ENCODE measurements around the gene UBTFL1.
"Not testable (repeated sequence)": the region's sequence is repeated elsewhere in the genome, so short reads cannot be mapped to it uniquely, and the experiment has no call there.

Gene UBTFL1

GRCh38 chr11:90085650-90086049 lies at the start of gene UBTFL1:
UBTFL1 (plus strand) TSS chr11:90085950; CDS start chr11:90085950, 0 bp downstream.
- not testable (repeated sequence) for DNase-seq

DNA sequence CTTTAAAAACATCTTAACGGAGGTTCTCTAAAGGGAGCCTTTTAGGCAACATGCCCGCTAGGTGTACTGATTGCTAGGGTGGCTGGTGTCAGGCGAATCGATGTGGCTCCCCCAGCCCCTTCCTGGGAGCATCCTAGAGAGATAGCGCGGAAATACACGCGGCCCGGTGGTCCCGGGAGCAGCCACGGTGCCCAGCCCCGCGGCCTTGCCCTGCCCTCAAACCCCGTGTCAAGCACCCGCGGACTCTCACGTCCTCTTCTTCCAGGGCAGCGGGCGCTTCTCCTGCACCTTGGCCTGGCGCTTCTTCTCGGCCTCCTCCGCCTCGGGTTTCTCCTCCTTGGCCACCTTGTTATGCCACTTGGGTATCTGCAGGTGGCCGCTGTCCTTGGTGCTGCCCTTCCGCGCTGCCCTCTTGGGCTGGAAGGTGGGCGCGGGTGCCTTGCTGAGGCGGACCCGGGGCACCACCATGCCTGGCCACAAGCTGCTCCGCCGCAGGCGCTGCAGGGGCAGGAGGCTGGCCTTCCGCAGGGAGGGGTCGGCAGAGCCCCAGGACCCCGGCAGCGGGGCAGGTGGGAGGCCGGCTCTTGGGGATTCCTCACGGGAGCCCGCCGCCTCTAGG lies 34.0 kb upstream of the UBTFL1 start:
- not testable (repeated sequence) for DNase-seq

- DNase-seq = not testable (repeated sequence)
These were observed 33.4 kb upstream of the UBTFL1 start for GRCh38 chr11:90052311-90052710.

DNA sequence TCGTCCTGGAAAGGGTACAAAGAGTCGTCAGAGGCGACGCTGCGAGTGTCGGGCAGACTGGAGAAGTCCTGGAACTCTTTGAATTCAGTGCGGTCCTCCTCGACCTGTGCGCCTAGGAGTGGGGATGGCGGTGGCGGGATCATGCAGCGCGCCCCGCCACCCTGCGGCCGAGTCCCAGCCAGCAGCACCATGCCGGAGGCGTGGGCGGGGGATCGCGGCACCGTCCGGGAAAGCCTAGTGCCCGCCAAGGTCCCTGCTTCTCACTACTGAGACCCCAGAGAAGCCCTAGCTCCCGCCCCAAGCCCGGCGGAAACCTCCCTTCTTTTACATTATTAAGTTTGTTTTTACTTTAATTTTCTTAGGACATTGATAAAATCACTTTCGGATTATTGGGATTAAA lies 32.2 kb upstream of the UBTFL1 start:
- DNase-seq = not testable (repeated sequence)

DNA sequence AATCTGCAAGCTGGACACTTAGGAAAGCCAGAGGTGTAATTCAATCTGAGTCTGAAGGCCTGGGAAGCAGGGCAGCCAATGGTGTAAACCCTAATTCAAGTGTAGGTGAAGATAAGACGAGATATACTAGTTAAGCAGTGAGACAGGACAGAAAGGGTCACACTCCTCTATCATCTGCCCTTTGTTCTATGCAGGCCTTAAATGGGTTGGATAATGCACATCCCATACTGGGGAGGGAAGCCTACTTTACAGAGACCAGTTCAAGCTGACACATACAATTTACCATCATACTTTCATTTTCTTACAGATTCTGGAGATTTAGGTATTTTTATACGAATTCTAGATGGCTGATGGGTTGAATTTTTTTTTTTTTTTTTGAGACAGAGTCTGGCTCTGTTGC lies 3.0 kb downstream of the UBTFL1 start:
- not testable (repeated sequence) for DNase-seq

- not testable (repeated sequence) for DNase-seq
These were observed 9.6 kb downstream of the UBTFL1 start for GRCh38 chr11:90095230-90095924.

GRCh38 chr11:90098261-90098660 lies 12.5 kb downstream of the UBTFL1 start:
- not testable (repeated sequence) for DNase-seq

DNA sequence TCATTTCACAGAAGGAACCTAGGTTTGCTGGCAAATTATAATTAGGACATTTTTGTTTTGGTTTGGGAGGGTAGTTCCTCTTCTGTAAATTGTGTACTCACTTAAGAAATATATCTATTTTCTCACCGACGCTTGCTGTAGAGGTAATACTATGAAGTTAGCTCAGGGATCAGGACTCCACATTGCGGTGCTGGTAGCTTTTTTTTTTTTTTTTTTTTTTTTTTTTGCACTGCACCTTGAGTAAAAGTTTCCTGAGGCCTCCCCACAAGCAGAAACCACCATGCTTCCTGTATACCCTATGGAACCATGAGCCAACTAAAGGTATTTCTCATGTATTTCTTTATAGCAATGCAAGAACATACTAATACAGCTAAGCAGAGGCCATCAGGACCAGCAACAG lies 14.7 kb downstream of the UBTFL1 start:
- DNase-seq = no peak

DNA sequence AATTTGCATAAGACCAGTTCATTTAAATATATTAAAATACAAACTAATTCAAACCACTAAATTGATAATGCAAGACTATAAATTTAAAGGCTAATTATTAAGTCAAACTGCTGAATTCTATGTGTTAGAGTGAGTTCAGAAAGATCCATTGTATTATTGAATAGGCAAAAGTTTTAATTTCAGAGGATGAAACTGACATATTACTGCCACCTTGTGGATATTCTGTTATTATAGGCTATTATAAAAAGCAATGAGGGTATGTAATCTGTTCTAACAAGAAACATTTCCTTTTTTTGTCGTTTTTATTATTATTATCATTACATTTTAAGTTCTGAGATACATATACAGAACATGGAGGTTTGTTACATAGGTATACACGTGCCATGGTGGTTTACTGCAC lies 27.8 kb downstream of the UBTFL1 start:
- DNase-seq = no peak

DNA sequence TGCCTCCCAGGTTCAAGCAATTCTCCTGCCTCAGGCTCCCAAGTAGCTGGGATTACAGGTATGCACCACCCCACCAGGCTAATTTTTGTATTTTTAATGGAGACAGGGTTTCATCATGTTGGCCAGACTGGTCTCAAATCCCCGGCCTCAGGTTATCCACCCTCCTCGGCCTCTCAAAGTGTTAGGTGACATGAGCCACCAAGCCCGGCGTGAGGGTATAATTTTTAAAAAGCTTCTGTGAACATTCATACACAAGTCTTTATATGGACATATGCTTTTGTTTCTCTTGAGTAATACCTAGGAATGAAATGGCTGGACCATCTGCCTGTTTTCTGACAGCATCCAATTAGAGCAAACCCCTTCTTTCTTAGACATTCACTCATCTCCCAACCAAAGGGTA lies 34.4 kb downstream of the UBTFL1 start:
- DNase-seq = no peak

DNA sequence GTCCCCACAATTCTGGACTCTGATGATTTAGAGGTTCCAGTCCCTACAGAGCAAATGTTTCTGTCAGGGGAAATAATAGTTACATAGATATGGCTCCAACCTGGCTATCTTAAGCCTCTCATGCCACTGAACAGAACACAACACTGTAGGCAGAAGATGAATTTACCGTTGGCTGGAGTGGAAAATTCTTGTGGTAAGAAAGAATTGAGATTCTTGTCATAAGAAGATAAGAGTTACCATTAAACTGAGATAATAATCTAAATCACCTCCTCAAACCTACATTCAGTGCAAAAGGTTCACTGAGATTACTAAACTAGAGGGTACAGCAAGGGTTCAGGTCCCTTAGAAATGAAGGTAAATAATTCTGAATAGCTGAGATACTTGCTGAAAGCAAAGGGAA lies 38.6 kb downstream of the UBTFL1 start:
- DNase-seq = no peak

- no peak for DNase-seq
These were observed 39.2 kb downstream of the UBTFL1 start for GRCh38 chr11:90124946-90125345.

DNA sequence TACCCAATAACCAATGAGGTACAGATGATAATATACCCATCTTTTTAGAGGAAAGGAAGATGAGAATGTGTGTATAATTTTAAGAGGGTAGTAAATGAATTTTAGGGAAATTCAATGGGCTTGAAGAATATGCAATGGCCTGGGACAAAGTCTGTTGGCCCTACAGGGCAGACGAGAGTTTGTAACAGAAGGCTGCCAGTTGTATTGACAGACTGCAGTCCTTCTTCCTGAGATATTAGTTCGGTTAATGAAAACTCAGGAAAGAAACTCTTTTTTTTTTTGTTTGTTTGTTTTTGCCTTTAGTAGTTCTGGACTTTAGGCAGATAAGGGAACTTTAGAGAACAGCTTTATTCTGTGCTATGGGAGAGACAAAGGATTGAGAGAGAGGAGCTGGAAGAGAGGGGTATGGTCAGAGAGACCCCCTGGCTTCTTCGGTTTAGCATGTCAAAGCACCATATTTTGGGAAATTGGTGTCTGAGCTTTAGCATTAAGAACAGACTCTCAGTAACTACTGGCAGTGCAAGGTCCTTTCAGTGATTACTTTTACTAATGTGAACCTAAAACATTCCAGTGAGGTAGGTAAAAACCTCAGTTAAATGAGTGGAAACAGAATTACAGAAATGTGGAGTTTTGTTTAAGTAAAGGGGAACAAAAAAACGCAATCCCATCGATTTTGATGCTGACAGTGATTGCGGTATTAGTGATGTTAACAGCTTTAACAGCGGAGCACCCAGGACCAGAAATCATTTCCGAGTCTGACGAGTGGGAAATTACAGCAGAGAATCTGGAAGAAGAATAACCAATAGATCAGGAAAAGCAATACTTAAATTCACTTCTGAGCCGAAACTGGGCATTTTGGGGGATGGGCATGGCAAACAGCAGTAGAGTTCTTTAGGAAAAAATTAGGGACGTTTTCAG lies 48.1 kb downstream of the UBTFL1 start:
- DNase-seq = no peak

DNA sequence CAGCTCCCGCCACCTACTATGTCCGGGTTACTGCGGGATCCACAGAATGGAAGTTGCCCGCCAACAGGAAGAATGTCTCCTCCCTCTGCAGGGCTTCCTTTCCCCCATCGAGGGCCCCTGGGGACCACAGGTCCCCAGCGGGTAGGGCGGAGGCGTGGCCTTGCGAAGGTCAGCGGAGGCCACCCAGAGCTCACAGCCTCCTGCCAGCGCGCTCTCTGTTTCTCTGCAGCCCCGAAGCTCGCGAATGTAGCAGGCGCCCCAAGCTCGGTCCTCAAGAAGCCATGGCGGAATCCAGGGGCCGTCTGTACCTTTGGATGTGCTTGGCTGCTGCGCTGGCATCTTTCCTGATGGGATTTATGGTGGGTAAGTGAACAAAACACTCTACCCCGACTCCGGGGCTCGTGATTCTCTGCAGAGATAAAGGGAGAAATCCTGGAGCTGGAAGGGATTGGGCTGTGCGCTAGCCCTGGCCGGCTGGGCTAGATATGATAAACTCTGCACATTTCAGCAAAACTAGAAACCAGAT lies 48.8 kb downstream of the UBTFL1 start, which contains the start of gene NAALAD2:
Gene NAALAD2, plus strand, starts transcription at position 186 of the 526 bp plus-strand sequence. Its CDS starts 96 bp downstream, at position 282.
- no peak for DNase-seq

DNA sequence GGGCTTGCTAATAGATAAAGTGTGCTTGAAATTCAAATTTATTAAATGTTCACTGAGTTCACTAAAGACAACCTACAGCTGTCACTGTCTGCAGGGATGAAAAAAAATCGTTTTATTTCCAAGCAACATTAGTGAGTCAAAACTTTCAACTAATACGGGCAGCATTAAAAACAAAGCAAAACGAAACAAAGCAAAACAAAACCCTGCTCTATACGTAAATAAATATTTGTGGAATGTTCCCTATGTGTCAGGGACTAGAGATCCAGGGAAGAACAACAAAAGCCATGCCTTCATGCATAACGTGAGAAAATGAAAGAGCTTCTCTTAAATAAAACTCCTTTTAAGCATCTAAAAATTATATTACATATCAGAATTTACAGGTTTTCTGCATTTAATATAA lies 49.3 kb downstream of the UBTFL1 start:
- DNase-seq = no peak

Measured in SHP77 treated with DMSO at 0.1 percent for 48 hours (cell line).